GM19455 (cell line): ENCODE measurements around the gene GRK5.
"Not testable (repeated sequence)": the region's sequence is repeated elsewhere in the genome, so short reads cannot be mapped to it uniquely, and the experiment has no call there.

Source experiments
- ATAC-seq: cut with Tn5 transposase; IDR thresholded peaks from one replicate; pipeline ENCODE4 v1.9.1; 2021; ENCODE audit not compliant: unreplicated experiment

GRK5 gene

DNA sequence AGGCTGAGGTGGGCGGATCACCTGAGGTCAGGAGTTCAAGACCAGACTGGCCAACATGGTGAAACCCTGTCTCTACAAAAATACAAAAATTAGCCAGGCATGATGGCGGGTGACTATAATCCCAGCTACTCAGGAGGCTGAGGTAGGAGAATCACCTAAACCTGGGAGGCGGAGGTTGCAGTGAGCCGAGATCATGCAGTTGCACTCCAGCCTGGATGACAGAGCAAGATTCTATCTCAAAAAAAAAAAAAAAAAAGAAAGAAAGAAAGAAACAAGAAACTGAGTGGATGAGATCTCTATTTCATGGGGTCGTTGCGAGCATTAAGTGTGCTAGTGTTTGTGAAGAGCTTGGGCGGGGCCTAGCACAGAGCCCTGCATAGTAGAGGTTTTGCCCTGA, 65.0 kb downstream of the GRK5 start:
- ATAC-seq = not testable (repeated sequence)

DNA sequence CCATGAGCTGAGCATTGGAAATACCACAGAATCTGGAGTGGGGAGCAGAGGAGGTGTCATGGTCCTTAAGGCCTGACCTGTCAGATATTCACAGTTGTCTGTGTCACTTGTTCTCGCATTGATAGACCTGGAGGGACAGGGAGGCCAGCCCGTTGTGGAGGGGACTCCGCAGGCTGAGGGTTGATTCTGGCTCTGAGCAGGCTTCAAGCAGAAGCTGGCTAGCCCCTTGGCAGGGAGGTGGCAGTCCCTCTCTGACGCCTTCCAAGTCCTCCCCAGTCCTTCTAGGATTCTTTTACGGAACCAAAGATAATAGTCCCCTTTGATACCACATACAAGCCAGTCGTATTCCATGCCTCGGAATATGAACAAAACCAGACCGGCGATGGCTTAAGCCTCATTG, 65.4 kb downstream of the GRK5 start:
- no peak for ATAC-seq

DNA sequence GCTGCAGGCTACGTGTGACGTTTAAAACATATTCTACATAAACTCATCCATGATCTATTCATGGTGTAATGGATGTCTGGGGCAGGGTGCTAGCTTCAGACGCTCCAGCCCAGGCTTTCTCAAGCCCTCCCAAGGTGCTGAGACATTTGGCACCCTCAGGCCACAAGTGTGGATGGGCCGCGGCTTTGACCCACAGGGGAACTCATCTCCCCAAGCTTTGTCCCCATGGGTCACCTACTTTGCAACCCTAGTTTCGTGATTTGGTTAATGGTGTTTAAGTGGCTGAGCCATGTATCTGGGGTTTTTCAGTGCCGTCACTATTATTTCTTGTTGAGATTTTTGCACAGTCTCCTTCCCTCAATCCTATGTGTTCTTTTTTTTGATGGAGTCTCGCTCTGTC, 66.0 kb downstream of the GRK5 start:
- no peak for ATAC-seq

- ATAC-seq = no peak
These were observed 67.2 kb downstream of the GRK5 start for GRCh38 chr10:119274519-119275045.

DNA sequence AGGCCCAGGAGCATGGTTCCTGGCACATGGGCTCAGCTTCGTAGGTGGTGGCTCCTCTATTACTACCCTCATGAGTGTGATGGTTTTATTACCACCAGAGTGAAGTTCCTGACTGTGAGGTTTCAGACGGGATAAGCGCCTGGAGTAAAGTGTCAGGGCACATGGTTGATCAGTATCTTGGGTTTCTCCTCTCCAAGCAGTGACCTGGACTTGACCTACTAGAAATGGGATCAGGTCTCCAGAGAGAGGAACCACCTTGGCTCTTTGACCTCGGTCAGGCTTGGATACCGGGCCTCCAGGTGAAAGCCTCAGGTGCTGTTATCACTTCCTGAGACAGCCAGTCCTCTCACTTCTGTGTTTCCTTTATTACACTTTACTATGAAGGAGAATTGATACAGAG, 67.7 kb downstream of the GRK5 start:
- ATAC-seq = no peak

DNA sequence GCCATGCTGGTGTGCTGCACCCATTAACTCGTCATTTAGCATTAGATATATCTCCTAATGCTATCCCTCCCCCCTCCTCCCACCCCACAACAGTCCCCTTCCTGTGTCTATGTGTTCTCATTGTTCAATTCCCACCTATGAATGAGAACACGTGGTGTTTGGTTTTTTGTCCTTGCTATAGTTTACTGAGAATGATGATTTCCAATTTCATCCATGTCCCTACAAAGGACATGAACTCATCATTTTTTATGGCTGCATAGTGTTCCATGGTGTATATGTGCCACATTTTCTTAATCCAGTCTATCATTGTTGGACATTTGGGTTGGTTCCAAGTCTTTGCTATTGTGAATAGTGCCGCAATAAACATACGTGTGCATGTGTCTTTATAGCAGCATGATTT, 68.8 kb downstream of the GRK5 start:
- not testable (repeated sequence) for ATAC-seq

GRCh38 chr10:119278126-119278709, 70.8 kb downstream of the GRK5 start:
- no peak for ATAC-seq

GRCh38 chr10:119279441-119279840, 72.1 kb downstream of the GRK5 start:
- no peak for ATAC-seq

DNA sequence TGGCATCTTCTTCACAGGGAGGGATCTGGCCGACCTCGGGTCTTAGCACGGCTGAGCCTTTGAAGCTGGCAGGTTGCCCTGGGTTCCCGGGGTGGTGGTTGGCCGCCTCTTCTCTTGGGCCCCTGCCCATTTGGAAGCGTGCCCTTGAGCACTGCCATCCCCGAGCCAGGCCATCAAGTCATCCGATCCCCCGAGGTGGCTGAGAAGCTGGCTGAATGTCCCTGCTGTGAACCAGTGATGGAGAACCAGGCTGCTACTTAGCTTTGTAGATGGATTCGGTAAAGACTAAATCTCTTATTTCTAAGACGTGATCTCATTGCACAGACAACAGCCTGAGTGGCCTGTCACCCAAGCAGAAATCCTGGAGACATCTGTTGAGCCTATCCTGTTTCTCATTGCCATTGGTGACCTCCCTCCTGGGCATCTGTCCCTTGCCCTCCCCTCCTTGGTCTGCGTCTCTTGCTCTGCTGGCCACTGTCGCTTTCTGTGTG, 74.3 kb downstream of the GRK5 start:
- no peak for ATAC-seq

GRCh38 chr10:119282446-119282845, 75.1 kb downstream of the GRK5 start:
- no peak for ATAC-seq

DNA sequence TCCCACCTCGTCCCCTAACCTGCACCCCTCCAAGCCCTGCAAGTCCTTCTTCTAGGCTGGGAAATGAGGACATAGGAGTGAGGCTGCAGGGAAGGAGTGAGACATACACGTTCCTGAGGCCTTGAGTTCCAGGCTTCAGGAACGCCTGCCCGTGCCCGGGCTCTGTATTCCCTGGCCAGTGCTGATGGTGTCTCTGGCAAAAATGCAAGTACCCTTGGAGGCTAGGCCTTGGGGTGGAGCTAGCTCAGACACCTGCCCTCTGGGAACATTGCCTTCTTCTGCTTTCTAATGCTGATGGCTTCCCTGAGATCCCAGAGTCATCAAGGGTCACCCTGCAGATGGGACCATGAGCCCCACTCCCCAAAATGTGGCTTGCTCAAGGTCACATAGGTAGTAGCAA, 76.0 kb downstream of the GRK5 start:
- no peak for ATAC-seq

DNA sequence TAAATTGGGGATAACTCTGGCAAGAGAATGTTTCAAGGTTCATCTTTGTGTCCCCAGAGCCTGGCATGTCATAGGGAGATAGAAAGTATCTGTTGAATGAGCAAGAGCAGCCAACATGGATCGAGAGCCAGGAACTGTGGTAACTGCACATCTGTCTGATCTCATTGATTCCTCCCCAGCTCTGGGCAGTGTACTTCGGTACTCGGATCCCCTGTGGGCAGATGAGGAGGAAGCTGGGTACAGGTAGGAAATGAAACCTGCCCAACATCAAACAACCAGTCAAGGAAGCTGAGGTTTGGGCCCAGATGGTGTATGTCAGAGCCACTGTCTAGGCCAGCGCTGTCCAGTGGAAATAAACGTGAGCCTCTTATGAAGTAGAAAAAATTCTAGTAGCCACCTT, 76.4 kb downstream of the GRK5 start:
- no peak for ATAC-seq

DNA sequence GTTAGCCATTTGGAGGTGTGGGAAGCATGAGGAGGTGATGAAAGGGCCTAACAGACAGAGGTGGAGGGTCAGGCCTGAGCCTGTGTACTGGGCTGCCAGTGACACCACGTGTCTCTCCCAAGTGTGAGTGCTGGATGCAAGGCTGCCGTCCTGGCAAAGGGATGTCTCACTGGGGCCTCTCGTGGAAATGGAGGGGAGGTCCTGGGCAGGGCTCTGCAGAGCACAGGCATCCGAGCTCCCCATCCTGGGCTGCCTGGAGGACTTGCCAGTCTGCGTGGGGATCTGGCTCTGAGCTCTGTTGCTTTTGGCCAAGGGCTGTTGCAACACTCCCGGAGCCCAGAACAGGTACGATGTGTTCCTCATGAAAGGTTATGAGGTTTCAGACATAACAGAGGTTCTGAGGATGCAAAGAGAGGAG, 77.3 kb downstream of the GRK5 start:
- no peak for ATAC-seq

- ATAC-seq = no peak
These were observed 78.3 kb downstream of the GRK5 start for GRCh38 chr10:119285495-119286267.

GRCh38 chr10:119286516-119286915, 79.1 kb downstream of the GRK5 start:
- no peak for ATAC-seq

- ATAC-seq = no peak
These were observed 79.7 kb downstream of the GRK5 start for GRCh38 chr10:119286983-119287633.

- no peak for ATAC-seq
These were observed 81.2 kb downstream of the GRK5 start for GRCh38 chr10:119288574-119289001.

DNA sequence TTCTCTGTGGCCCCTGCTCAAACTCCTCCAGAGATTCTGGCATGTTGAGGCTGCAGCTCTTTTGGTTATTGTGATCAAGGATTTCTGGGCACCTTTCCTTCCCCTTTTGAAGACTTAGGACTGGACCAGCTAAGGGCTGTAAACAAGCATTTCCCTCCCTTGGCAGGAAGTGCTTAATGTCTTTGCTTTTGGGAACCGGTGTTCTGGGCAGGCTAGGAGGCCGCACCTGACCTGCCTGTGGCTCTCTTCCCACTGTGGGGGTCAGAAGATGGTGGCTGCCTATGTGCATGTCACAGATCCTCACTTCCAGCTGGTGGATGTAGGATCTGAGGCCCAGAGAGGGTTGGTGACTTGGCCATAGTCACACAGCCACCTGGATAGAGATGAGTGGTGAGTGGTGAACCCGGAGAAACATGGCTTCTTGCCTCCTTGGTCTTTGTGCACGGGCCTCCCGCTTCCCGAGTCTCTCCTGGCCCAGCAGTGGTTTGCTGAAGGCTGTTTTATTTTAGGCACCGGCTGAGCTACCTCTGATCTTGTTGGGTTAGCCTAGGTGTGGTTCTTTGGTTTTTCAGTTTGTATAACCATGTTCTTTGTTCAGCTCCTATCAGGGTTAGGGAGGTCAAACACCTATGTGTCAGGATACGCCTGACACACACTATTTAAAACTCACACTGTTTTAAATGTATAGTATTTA, 82.0 kb downstream of the GRK5 start:
- no peak for ATAC-seq

GRCh38 chr10:119290301-119291048, 83.1 kb downstream of the GRK5 start:
- no peak for ATAC-seq

- ATAC-seq = no peak
These were observed 84.0 kb downstream of the GRK5 start for GRCh38 chr10:119291223-119291900.
